Activated B cell treated with CpG ODN at 0.5 μM for 24 hours (primary cell): ENCODE results near the gene HPSE2. TPM values are rescaled to one million over a fixed set of nuclear protein-coding genes. Genes with fewer than 3 reads are reported as not detected.

ENCODE experiments used
- ATAC-seq: fragments of 200-7000 bp; cut with Tn5 transposase; one replicate; pipeline ENCODE4 v1.10.0; 2021; ENCODE audit warnings: low read depth, mild to moderate bottlenecking, moderate library complexity
- CTCF ChIA-PET: fragments of 350-600 bp; sonication (Branson Sonifier 250); formaldehyde crosslinking; loops from one replicate; lab custom pipeline; 2021; ENCODE audit warnings: antibody characterized with exemption; lab: Charles Lee
- POLR2A ChIA-PET: fragments of 350-600 bp; sonication (Branson Sonifier 250); formaldehyde crosslinking; loops from one replicate; lab custom pipeline; 2021; ENCODE audit warnings: antibody characterized with exemption; lab: Charles Lee
- DNase-seq: peaks from one replicate; pipeline ENCODE4 v3.0.0; 2022
- H3K27ac Mint-ChIP-seq: one replicate; pipeline ENCODE4 v1.8.0; 2020; ENCODE audit warnings: mixed read lengths
- H3K27me3 Mint-ChIP-seq: one replicate; pipeline ENCODE4 v1.8.0; 2021; ENCODE audit warnings: mixed read lengths
- H3K36me3 Mint-ChIP-seq: one replicate; pipeline ENCODE4 v1.8.0; 2021; ENCODE audit warnings: low read depth, mixed read lengths
- H3K4me1 Mint-ChIP-seq: one replicate; pipeline ENCODE4 v1.8.0; 2021; ENCODE audit warnings: mixed read lengths
- H3K4me3 Mint-ChIP-seq: one replicate; pipeline ENCODE4 v1.8.0; 2020; ENCODE audit warnings: mild to moderate bottlenecking, mixed read lengths
- H3K9me3 Mint-ChIP-seq: one replicate; pipeline ENCODE4 v1.8.0; 2020; ENCODE audit warnings: mixed read lengths
- CTCF ChIP-seq: fragments of 200-600 bp; IDR thresholded peaks from one replicate; pipeline ENCODE4 v1.8.0; 2022; ENCODE audit warnings: antibody characterized with exemption, mild to moderate bottlenecking
- intact Hi-C: fragments of 100-400 bp; cut with micrococcal nuclease; formaldehyde crosslinking; loops from one replicate; pipeline ENCODE4 v1.15.1; 2024
- total RNA-seq: library from RNA; stranded (reverse); gene quantifications from 2 replicates; pipeline ENCODE4 v1.2.3, GENCODE V29; 2022

Gene HPSE2
- total RNA-seq, 1 donor from 2014 or later, result not detected

GRCh38 chr10:98808282-98808892 lies 427.3 kb downstream of the HPSE2 start:
- intact Hi-C loops, result no loop called here
- ChIA-PET POLR2A (no interaction called here), CTCF (no interaction called here)
- DNase-seq (no peak), ATAC-seq (no peak)
- no peak for TF ChIP-seq CTCF
- Mint-ChIP-seq H3K36me3 (no peaks in the 10 kb centered on the region), H3K27ac (no peak overlapping the region), H3K4me1 (no peaks in the 10 kb centered on the region), H3K9me3 (no peaks in the 10 kb centered on the region), H3K27me3 (peaks cover 7% of the 10 kb centered on the region), H3K4me3 (no peak overlapping the region)

- intact Hi-C loops, result no loop called here
- no peak for ATAC-seq
- POLR2A ChIA-PET, result no interaction called here
- Mint-ChIP-seq H3K36me3 (no peaks in the 10 kb centered on the region), H3K4me3 (no peak overlapping the region), H3K9me3 (peaks cover 5% of the 10 kb centered on the region), H3K27ac (no peak overlapping the region), H3K4me1 (no peaks in the 10 kb centered on the region), H3K27me3 (peaks cover 8% of the 10 kb centered on the region)
- DNase-seq, result no peak
- no peak for TF ChIP-seq CTCF
- CTCF ChIA-PET, result no interaction called here
Measured at GRCh38 chr10:98800263-98800662, 435.4 kb downstream of the HPSE2 start.

- Mint-ChIP-seq H3K4me1 (no peaks in the 10 kb centered on the region), H3K36me3 (no peaks in the 10 kb centered on the region), H3K9me3 (no peaks in the 10 kb centered on the region), H3K27ac (no peak overlapping the region), H3K27me3 (peaks cover 11% of the 10 kb centered on the region), H3K4me3 (no peak overlapping the region)
- ChIA-PET POLR2A (no interaction called here), CTCF (interaction anchor here (1.3 kb wide), 1 partner anchor 451 kb away, joined by 3 read pairs; no protein-coding TSS in a partner anchor)
- TF ChIP-seq CTCF, result no peak
- DNase-seq (no peak), ATAC-seq (no peak)
- intact Hi-C loops, result no loop called here
Measured at GRCh38 chr10:98795467-98795866, 440.2 kb downstream of the HPSE2 start.

- H3K4me1 Mint-ChIP-seq, result no peaks in the 10 kb centered on the region
- no peak overlapping the region for H3K27ac Mint-ChIP-seq
- no peak overlapping the region for H3K4me3 Mint-ChIP-seq
- ChIA-PET POLR2A (no interaction called here), CTCF (interaction anchor here (0.6 to 1.8 kb wide), 2 partner anchors 456 to 459 kb away, joined by 3 to 6 read pairs; no protein-coding TSS in a partner anchor)
- no peak for DNase-seq
- TF ChIP-seq CTCF, result no peak
- ATAC-seq, result no peak
- no peaks in the 10 kb centered on the region for H3K9me3 Mint-ChIP-seq
- intact Hi-C loops, result loop anchor here (5.0 kb wide), 2 partner anchors 324 to 456 kb away; no protein-coding TSS in a partner anchor
- peaks cover 9% of the 10 kb centered on the region for H3K27me3 Mint-ChIP-seq
- no peaks in the 10 kb centered on the region for H3K36me3 Mint-ChIP-seq
Measured at GRCh38 chr10:98790817-98791216, 444.8 kb downstream of the HPSE2 start.

GRCh38 chr10:98778277-98778759 lies 457.3 kb downstream of the HPSE2 start:
- ATAC-seq, result peak; percentile 25
- no peak overlapping the region for H3K27ac Mint-ChIP-seq
- POLR2A ChIA-PET, result no interaction called here

More at GRCh38 chr10:98778277-98778759, 457.3 kb downstream of the HPSE2 start:
- Mint-ChIP-seq H3K9me3 (no peaks in the 10 kb centered on the region), H3K36me3 (no peaks in the 10 kb centered on the region), H3K4me1 (peaks cover 11% of the 10 kb centered on the region), H3K4me3 (no peak overlapping the region), H3K27me3 (peaks cover 2% of the 10 kb centered on the region)
- DNase-seq, result no peak
- intact Hi-C loops, result no loop called here
- no peak for TF ChIP-seq CTCF
- CTCF ChIA-PET, result no interaction called here
